ENCODE results near the gene EIF3I.

DNA sequence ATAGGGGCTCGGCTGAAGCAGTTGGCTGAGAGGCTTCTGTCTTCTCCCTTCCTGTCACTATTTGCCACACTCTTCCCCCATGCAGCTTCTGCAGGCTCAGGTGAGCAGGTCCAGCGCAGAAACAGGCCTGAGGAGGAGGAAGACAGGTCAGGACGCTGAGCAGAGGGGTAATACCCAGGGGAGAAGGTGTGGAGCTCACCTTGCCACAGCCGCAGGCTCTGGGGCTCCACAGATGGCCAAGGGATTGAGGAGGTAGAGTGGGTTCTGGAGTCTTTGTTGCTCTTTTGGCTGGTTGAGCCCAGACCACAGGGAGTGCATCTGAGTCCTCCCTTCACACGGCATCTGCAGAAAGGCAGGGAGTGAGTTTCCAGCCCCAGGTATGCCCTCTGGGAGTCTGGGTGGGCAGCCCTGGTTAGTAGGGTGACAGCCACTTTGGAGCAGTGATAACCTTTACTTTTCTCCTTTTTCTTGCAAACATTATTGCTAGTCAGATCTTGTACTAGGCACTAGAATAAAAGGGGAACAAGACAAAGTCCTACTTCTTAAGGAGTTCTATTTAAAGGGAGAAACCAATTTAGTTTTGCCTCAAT is 9.7 kb downstream of the EIF3I start:
- TF ChIP-seq, protein P1, sequence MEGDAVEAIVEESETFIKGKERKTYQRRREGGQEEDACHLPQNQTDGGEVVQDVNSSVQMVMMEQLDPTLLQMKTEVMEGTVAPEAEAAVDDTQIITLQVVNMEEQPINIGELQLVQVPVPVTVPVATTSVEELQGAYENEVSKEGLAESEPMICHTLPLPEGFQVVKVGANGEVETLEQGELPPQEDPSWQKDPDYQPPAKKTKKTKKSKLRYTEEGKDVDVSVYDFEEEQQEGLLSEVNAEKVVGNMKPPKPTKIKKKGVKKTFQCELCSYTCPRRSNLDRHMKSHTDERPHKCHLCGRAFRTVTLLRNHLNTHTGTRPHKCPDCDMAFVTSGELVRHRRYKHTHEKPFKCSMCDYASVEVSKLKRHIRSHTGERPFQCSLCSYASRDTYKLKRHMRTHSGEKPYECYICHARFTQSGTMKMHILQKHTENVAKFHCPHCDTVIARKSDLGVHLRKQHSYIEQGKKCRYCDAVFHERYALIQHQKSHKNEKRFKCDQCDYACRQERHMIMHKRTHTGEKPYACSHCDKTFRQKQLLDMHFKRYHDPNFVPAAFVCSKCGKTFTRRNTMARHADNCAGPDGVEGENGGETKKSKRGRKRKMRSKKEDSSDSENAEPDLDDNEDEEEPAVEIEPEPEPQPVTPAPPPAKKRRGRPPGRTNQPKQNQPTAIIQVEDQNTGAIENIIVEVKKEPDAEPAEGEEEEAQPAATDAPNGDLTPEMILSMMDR (IDR thresholded peaks at IDR 0.05), result no peak
- no peak for TF ChIP-seq TCF7L2 (IDR thresholded peaks at IDR 0.05; ENCODE audit: low read depth, low read length)
- TF ChIP-seq POLR2AphosphoS5 (IDR thresholded peaks at IDR 0.05; ENCODE audit: low read depth, low read length), result peak; percentile 22
- TF ChIP-seq, protein P2, sequence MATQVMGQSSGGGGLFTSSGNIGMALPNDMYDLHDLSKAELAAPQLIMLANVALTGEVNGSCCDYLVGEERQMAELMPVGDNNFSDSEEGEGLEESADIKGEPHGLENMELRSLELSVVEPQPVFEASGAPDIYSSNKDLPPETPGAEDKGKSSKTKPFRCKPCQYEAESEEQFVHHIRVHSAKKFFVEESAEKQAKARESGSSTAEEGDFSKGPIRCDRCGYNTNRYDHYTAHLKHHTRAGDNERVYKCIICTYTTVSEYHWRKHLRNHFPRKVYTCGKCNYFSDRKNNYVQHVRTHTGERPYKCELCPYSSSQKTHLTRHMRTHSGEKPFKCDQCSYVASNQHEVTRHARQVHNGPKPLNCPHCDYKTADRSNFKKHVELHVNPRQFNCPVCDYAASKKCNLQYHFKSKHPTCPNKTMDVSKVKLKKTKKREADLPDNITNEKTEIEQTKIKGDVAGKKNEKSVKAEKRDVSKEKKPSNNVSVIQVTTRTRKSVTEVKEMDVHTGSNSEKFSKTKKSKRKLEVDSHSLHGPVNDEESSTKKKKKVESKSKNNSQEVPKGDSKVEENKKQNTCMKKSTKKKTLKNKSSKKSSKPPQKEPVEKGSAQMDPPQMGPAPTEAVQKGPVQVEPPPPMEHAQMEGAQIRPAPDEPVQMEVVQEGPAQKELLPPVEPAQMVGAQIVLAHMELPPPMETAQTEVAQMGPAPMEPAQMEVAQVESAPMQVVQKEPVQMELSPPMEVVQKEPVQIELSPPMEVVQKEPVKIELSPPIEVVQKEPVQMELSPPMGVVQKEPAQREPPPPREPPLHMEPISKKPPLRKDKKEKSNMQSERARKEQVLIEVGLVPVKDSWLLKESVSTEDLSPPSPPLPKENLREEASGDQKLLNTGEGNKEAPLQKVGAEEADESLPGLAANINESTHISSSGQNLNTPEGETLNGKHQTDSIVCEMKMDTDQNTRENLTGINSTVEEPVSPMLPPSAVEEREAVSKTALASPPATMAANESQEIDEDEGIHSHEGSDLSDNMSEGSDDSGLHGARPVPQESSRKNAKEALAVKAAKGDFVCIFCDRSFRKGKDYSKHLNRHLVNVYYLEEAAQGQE (IDR thresholded peaks at IDR 0.05; ENCODE audit: insufficient read depth in 1 of 2, low read depth in 2 of 2, low read length in 1 of 2), result no peak
